Adrenal gland (tissue), 5 donors: ENCODE results near the gene KRT38.

ENCODE experiments used
- CTCF ChIP-seq, 6 experiments: fragments of 450-650 bp in 4 of 6; fragments of 200-600 bp in 2 of 6; sonication (generic) in 1 of 6; IDR thresholded peaks; 1 replicate in 5 of 6; 2 replicates in 1 of 6; pipeline versions ENCODE4 v1.5.1 to v1.8.0; 2016 to 2021; ENCODE audit warnings: antibody characterized with exemption in 6 of 6, mild to moderate bottlenecking in 2 of 6, moderate library complexity in 1 of 6
- POLR2A ChIP-seq, 2 donors: fragments of 450-650 bp; IDR thresholded peaks; one replicate each; pipeline ENCODE4 v1.6.1; 2017; ENCODE audit warnings: antibody characterized with exemption in 2 of 2, mild to moderate bottlenecking in 2 of 2, moderate library complexity in 1 of 2
- donor health status: DM: no; HTN: no; CAD: no.

- TF ChIP-seq CTCF (IDR thresholded peaks at IDR 0.05) (no peak), POLR2A (IDR thresholded peaks at IDR 0.05) (no peak)
These were observed 21.1 kb downstream of the KRT38 start for GRCh38 chr17:41419716-41420115.
